HepG2 (cell line): Measurements from ENCODE around the gene CEP135.

ENCODE experiments used
- ATF2 ChIP-seq: sonication (generic); formaldehyde crosslinking; IDR thresholded peaks from 2 replicates; pipeline ENCODE4 v1.4.0; 2020; ENCODE audit warnings: missing genetic modification reagents
- CTCF ChIP-seq: sonication (generic); formaldehyde crosslinking; IDR thresholded peaks from 2 replicates; pipeline ENCODE4 v1.5.0; 2020; ENCODE audit warnings: mild to moderate bottlenecking, missing genetic modification reagents, moderate library complexity
- EZH2 ChIP-seq: conservative IDR thresholded peaks from 2 replicates; pipeline ENCODE4 v1.6.1; 2012; ENCODE audit warnings: mild to moderate bottlenecking, low read depth, low read length, moderate library complexity
- PAF1 ChIP-seq: IDR thresholded peaks from 2 replicates; pipeline ENCODE4 v1.6.1; 2016; ENCODE audit warnings: missing genetic modification reagents, missing compliant biosample characterization
- TAF1 ChIP-seq: sonication (generic); formaldehyde crosslinking; IDR thresholded peaks from 2 replicates; pipeline ENCODE4 v1.4.0; 2020; ENCODE audit warnings: missing genetic modification reagents
- USF2 ChIP-seq, 2 experiments: sonication (generic) in 1 of 2; formaldehyde crosslinking in 1 of 2; IDR thresholded peaks; 2 replicates each; pipeline versions ENCODE4 v1.5.1 to v1.6.1; 2011 to 2020; ENCODE audit warnings: borderline replicate concordance in 1 of 2, low read depth in 1 of 2, low read length in 1 of 2, mild to moderate bottlenecking in 1 of 2, missing genetic modification reagents in 1 of 2, moderate library complexity in 1 of 2
- ZNF552 ChIP-seq: sonication (generic); formaldehyde crosslinking; IDR thresholded peaks from 2 replicates; pipeline ENCODE4 v1.9.0; 2022; ENCODE audit warnings: missing genetic modification reagents, mild to moderate bottlenecking, borderline replicate concordance

- TF ChIP-seq ZNF552 (CRISPR knock-in tag), result no peak
- no peak for TF ChIP-seq CTCF
- no peak for TF ChIP-seq TAF1 (CRISPR knock-in tag)
- no peak for TF ChIP-seq ATF2 (CRISPR knock-in tag)
- TF ChIP-seq USF2 (IDR thresholded peaks at IDR 0.05; ENCODE audit: low read depth, low read length), result no peak
- TF ChIP-seq USF2 (CRISPR knock-in tag; IDR thresholded peaks at IDR 0.05; ENCODE audit: borderline replicate concordance), result no peak
- TF ChIP-seq EZH2, result no peak
- no peak for TF ChIP-seq PAF1 (CRISPR knock-in tag)
Measured at GRCh38 chr4:55973650-55974049, 24.9 kb downstream of the CEP135 start.
